NCI-H2196 (cell line): ENCODE results near the gene ZBTB25.

ENCODE experiments used
- DNase-seq: peaks from one replicate; lab custom pipeline; 2025; ENCODE audit not compliant: unreplicated experiment; lab: John Stamatoyannopoulos, UW

ZBTB25 gene

GRCh38 chr14:64444984-64445845 lies 58.4 kb downstream of the ZBTB25 start:
- no peak for DNase-seq

DNA sequence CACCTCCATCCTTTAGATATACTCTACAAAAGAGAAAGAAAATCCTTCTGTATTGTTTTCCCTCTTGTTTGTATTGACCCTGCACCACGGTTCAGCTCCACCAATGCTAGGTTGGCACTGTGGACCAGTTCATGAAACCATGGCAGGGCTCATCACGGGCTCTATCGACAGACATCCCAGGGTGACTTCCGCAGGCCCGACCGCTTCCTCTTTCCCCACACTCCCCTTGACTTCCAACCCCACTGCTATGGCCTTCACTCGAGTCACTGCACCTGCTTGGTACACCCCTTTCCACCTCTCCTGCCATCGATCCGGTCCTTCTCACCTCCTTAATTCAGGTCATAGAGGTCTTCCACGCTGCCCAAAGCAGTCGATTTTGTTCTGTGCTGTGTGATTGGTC lies 59.5 kb downstream of the ZBTB25 start:
- no peak for DNase-seq

DNA sequence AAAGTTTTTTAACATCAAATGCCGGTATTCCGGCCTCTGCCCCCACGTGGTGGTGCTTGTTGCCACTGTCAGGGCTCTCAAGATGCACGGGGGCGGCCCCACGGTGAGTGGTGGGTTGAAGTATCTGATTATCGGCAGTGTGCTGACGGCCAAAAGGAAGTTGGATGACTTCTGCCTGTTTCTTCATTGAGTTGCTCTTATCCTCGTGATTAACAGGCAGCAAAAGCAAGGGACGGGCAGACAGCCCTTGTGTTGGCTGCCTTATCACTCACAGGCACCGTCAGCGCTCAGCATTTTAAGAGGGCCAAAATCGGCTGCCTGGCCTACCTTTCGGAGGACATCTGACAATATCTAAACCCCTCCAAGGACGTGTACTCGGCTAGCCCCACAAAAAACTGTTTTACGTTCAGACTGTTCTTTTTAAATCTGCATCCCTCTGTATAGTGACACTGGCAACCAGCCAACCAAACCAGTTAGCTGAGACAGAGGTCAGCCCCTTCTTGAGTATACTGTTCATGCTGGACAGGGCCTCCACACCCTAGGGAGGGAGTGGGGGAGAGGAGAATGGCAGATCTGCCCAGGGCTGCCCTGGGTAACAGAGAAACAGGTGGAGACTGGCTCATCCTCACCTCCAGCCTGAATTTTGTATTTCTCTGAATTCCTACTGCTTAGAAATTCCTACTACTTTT lies 61.2 kb downstream of the ZBTB25 start:
- no peak for DNase-seq

DNA sequence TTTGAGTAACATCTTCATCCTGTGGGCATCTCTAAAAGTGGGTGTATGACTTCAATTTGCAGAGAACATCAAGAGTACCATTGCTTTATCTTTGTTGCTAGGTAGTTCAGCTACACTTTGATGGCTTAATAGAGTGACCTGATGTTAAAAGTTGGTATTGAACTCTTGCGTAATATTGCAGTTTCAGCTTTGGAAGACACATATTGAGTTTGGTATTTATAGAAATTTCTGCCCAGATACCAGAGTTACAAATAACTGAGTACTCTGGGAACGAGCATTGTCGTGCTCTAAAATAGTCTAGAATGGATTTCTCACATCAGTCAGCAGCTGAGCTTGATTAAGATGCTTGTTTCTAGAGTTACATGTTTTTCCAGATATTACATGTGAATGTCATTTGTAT lies 63.1 kb downstream of the ZBTB25 start:
- no peak for DNase-seq

GRCh38 chr14:64439141-64439540 lies 64.5 kb downstream of the ZBTB25 start:
- DNase-seq: no peak

GRCh38 chr14:64438181-64438841 lies 65.3 kb downstream of the ZBTB25 start:
- no peak for DNase-seq

- no peak for DNase-seq
Observed at GRCh38 chr14:64434528-64434927, 69.1 kb downstream of the ZBTB25 start.

DNA sequence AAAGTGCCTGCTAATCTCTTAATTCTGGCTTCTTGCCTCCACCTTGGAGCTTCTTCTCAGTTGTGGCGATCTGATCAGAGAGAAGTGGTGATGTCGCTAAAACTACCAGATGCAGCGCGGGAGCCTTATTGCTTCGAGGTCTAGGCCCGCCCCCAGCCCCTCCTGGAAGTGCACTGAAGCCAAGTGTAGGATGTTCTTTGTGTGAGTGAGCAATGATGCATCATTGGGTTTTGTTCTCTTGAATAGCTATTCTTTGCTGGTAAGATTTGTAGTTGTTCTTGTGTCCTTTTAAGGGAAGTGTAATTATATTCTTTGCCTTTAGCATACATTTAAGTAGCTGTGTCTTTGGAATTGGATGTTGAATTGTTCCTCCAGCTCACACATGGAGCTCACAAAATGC lies 79.7 kb downstream of the ZBTB25 start:
- no peak for DNase-seq

- DNase-seq: no peak
Observed at GRCh38 chr14:64422756-64423155, 80.9 kb downstream of the ZBTB25 start.

- no peak for DNase-seq
Observed at GRCh38 chr14:64422005-64422404, 81.6 kb downstream of the ZBTB25 start.

GRCh38 chr14:64421166-64421565 lies 82.5 kb downstream of the ZBTB25 start:
- no peak for DNase-seq

GRCh38 chr14:64419003-64419402 lies 84.6 kb downstream of the ZBTB25 start:
- DNase-seq: no peak

DNA sequence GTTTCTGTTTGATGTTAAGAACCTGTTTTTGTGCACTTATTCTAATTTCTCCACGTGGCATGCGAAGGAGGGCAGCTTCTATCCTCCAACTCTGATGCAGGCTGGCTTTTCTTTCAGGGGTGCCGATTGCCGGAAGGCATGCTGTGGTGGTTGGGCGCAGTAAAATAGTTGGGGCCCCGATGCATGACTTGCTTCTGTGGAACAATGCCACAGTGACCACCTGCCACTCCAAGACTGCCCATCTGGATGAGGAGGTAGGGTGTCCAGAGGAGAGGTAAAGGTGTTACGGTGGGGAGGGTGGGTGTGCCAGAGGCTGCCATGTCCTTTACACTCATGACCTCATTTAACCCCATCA lies 85.9 kb downstream of the ZBTB25 start:
- no peak for DNase-seq

GRCh38 chr14:64417055-64417770 lies 86.4 kb downstream of the ZBTB25 start:
- no peak for DNase-seq

DNA sequence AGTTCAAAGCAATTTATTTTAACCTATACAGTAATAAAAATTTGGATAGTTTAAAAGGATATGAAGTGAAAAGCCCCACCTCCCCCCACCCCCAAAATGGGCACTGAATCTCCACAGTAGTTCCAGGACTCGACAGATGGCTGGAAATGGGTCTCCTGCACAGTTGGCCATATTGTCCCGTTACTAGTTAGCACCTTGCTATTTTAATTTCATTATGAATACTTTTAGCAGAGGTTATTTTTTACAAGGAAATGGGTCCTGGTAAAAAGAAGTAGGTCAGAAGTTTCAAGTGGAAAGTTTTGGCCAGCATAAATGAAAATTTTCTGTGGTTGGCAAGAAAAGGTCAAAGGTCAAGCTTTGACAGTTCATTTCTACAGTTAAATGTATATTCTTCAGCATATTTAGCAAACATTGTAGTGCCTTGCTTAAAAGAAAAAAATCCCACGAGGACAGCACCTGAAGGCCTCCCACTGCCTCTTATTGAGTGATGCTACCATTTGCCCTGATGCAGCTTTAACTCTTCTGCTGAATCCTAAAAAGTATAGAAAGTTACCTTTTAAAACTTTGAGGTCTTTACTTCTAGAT lies 87.2 kb downstream of the ZBTB25 start:
- DNase-seq: no peak

- no peak for DNase-seq
Observed at GRCh38 chr14:64412237-64412636, 91.4 kb downstream of the ZBTB25 start.

DNA sequence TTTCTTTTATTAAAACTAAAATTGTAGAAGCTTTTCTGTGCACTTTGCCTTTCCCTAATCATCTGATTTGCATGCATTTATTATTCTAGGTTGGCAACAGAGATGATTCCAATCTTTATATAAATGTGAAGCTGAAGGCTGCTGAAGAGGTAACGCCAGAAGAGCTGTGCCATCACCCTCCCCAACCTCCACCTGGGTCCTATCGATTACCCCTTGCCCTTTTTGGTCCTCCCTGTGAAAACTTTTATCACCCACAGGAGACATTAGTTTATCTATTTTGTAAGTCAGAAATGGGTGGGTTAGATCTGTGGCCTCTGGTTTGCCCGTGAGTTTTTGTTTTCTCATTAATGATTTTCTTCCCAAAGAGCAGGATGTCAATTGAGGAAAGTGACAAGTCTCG lies 92.6 kb downstream of the ZBTB25 start:
- DNase-seq: no peak

GRCh38 chr14:64410084-64410774 lies 93.4 kb downstream of the ZBTB25 start:
- no peak for DNase-seq

GRCh38 chr14:64409126-64409920 lies 94.3 kb downstream of the ZBTB25 start:
- DNase-seq: no peak

- no peak for DNase-seq
Observed at GRCh38 chr14:64407329-64407728, 96.3 kb downstream of the ZBTB25 start.
